ENCODE data around the gene MYL11.
A peak's percentile ranks its signal among the peaks of the same experiment; 100 is the strongest.

MYL11 gene

DNA sequence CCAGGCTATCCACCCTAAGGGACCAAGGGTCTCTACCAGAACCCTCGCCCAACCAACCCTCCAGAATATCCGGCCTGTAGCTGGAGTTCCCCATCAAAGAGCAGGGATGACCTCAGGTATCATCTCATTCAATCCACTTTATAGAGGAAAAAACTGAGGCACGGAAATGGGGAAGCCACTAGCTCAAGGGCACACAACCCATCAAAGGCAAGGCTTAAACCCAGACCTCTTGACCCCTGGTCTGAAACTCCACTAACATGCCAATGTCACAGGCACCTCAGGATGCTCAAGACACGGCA, 5.9 kb upstream of the MYL11 start:
- no peaks in the 10 kb centered on the region for H3K27me3 ChIP-seq (ENCODE audit: insufficient read depth, poor library complexity, severe bottlenecking)
- H3K4me3 ChIP-seq (ENCODE audit: severe bottlenecking) = peak overlapping the region; percentile 92
- TF ChIP-seq CTCF (IDR thresholded peaks at IDR 0.05; ENCODE audit: poor library complexity, severe bottlenecking) = no peak
- DNase-seq (ENCODE audit: low spot score) (no peak), ATAC-seq (ENCODE audit: low read depth) (no peak)
- peaks cover 41% of the 10 kb centered on the region for H3K36me3 ChIP-seq (ENCODE audit: low read depth)
- H3K4me1 ChIP-seq (ENCODE audit: insufficient read depth, poor library complexity, severe bottlenecking) = no peaks in the 10 kb centered on the region
- H3K27ac ChIP-seq (ENCODE audit: poor library complexity, severe bottlenecking) = peak overlapping the region; percentile 70
- H3K9me3 ChIP-seq (ENCODE audit: severe bottlenecking) = no peaks in the 10 kb centered on the region

- DNase-seq (ENCODE audit: low spot score) (no peak), ATAC-seq (ENCODE audit: low read depth) (no peak)
- TF ChIP-seq CTCF (IDR thresholded peaks at IDR 0.05; ENCODE audit: poor library complexity, severe bottlenecking) = no peak
- peak overlapping the region; percentile 92 for H3K4me3 ChIP-seq (ENCODE audit: severe bottlenecking)
- H3K4me1 ChIP-seq (ENCODE audit: insufficient read depth, poor library complexity, severe bottlenecking) = no peaks in the 10 kb centered on the region
- H3K27me3 ChIP-seq (ENCODE audit: insufficient read depth, poor library complexity, severe bottlenecking) = no peaks in the 10 kb centered on the region
- H3K27ac ChIP-seq (ENCODE audit: poor library complexity, severe bottlenecking) = peak overlapping the region; percentile 70
- H3K36me3 ChIP-seq (ENCODE audit: low read depth) = peaks cover 35% of the 10 kb centered on the region
- H3K9me3 ChIP-seq (ENCODE audit: severe bottlenecking) = no peaks in the 10 kb centered on the region
Observed at GRCh38 chr16:30369091-30369937, 5.3 kb upstream of the MYL11 start.

- H3K4me3 ChIP-seq (ENCODE audit: severe bottlenecking) = peak overlapping the region; percentile 92
- TF ChIP-seq CTCF (IDR thresholded peaks at IDR 0.05; ENCODE audit: poor library complexity, severe bottlenecking) = peak; percentile 19
Observed at GRCh38 chr16:30369938-30370455, 4.6 kb upstream of the MYL11 start.

GRCh38 chr16:30370456-30371247, 4.0 kb upstream of the MYL11 start, which contains the start of gene TBC1D10B:
Gene TBC1D10B, minus strand, starts transcription at chr16:30370494. Its CDS starts 311 bp downstream, at chr16:30370183.
- Histone ChIP-seq H3K9me3 (ENCODE audit: severe bottlenecking) (no peaks in the 10 kb centered on the region), H3K4me1 (ENCODE audit: insufficient read depth, poor library complexity, severe bottlenecking) (no peaks in the 10 kb centered on the region), H3K4me3 (ENCODE audit: severe bottlenecking) (peak within 1 kb of the TSS; percentile 92), H3K36me3 (ENCODE audit: low read depth) (peaks cover 24% of the 10 kb centered on the region), H3K27me3 (ENCODE audit: insufficient read depth, poor library complexity, severe bottlenecking) (no peaks in the 10 kb centered on the region), H3K27ac (ENCODE audit: poor library complexity, severe bottlenecking) (peak within 1 kb of the TSS; percentile 70)
- peak; percentile 89 for ATAC-seq (ENCODE audit: low read depth)
- peak; percentile 98 for DNase-seq (ENCODE audit: low spot score)
- TF ChIP-seq CTCF (IDR thresholded peaks at IDR 0.05; ENCODE audit: poor library complexity, severe bottlenecking) = no peak

More at GRCh38 chr16:30369938-30370455, 4.6 kb upstream of the MYL11 start:
- Histone ChIP-seq H3K27ac (ENCODE audit: poor library complexity, severe bottlenecking) (peak overlapping the region; percentile 70), H3K4me1 (ENCODE audit: insufficient read depth, poor library complexity, severe bottlenecking) (no peaks in the 10 kb centered on the region), H3K36me3 (ENCODE audit: low read depth) (peaks cover 29% of the 10 kb centered on the region), H3K27me3 (ENCODE audit: insufficient read depth, poor library complexity, severe bottlenecking) (no peaks in the 10 kb centered on the region), H3K9me3 (ENCODE audit: severe bottlenecking) (no peaks in the 10 kb centered on the region)
- ATAC-seq (ENCODE audit: low read depth) (no peak), DNase-seq (ENCODE audit: low spot score) (no peak)

Data from RWPE2 (cell line).